ENCODE measurements around the gene CYRIA. TPM values are rescaled to one million over a fixed set of nuclear protein-coding genes. Genes with fewer than 3 reads are reported as not detected.

The CYRIA gene
- total RNA-seq, 2 donors from 2014 or later: 0.86 to 1.4 TPM

DNA sequence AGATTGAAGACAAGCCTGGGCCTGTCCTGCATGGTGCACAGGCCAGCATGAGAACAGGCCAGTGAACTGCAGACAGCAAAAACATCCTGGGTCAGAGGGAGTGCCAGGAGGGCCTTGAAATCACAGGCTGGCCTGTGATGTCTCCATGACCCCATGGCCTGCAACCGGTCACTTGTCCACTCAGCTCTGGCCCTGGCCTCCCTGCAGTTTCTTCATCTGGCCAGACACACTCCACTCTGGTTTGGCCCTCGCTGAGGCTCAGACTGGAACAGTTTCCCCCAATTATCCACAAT is 12.6 kb downstream of the CYRIA start:
- H3K9ac ChIP-seq (ENCODE audit: extremely low read depth, low read length, poor library complexity, severe bottlenecking): no peak overlapping the region
- 80 to 89% methylated on average over 1 to 2 of the region's 2 CpGs for WGBS, 2 experiments (ENCODE audit: insufficient coverage in 1 of 2, insufficient read length in 1 of 2)

DNA sequence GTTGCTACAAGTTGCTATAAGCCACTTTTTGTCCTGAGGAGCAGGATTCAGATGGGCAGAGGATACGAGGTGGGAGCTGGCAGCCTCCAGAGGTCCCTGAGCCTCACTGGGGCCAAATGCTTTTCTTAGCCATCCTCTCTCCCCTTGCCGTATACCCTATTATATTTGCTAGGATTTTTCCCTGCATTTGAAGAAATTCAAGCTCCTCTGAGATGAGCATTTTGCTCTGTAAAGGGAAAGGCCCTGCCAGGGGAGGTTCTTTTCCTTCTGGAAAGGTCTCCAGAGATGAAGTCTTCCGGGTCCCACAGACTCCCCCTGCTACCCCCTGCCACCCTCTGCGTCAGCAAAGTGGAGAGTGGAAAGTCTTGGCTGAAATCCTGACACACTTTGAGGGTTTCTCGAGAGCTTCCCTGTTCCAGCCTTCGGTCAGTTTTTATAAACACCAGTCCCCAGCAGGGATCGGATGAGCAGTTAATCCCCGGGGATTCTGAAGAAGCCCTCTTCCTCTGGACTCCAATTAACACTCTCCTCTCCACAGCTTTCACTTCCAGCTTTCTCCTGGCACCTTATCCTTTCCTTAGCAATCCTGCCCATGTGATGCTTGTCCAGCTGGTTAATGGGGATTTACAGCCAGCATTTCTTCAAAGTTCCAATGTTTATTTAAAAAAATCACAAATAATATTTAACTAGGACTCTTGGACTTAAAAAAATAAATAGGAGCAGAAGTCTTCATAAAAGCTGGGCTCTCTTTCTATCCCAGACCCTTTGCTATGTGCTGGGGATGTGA is 13.1 kb downstream of the CYRIA start:
- WGBS, 2 experiments (ENCODE audit: insufficient coverage in 1 of 2, insufficient read length in 1 of 2): 56 to 74% methylated on average over 4 to 8 of the region's 8 CpGs
- no peak overlapping the region for H3K4me3 ChIP-seq (ENCODE audit: low read length)
- peaks cover 21% of the 10 kb centered on the region for H3K27me3 ChIP-seq (ENCODE audit: control insufficient read depth, insufficient read depth, low read length, poor library complexity, severe bottlenecking)
- DNase-seq: peak; percentile 57
- TF ChIP-seq, protein P1, sequence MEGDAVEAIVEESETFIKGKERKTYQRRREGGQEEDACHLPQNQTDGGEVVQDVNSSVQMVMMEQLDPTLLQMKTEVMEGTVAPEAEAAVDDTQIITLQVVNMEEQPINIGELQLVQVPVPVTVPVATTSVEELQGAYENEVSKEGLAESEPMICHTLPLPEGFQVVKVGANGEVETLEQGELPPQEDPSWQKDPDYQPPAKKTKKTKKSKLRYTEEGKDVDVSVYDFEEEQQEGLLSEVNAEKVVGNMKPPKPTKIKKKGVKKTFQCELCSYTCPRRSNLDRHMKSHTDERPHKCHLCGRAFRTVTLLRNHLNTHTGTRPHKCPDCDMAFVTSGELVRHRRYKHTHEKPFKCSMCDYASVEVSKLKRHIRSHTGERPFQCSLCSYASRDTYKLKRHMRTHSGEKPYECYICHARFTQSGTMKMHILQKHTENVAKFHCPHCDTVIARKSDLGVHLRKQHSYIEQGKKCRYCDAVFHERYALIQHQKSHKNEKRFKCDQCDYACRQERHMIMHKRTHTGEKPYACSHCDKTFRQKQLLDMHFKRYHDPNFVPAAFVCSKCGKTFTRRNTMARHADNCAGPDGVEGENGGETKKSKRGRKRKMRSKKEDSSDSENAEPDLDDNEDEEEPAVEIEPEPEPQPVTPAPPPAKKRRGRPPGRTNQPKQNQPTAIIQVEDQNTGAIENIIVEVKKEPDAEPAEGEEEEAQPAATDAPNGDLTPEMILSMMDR (conservative IDR thresholded peaks at IDR 0.05): no peak
- no peak overlapping the region for H3K4me3 Mint-ChIP-seq
- no peaks in the 10 kb centered on the region for H3K9me3 Mint-ChIP-seq
- H3K4me1 ChIP-seq (ENCODE audit: control insufficient read depth, insufficient read depth, low read length): no peaks in the 10 kb centered on the region
- H3K4me1 Mint-ChIP-seq: peaks cover 10% of the 10 kb centered on the region
- no peak overlapping the region for H3K27ac Mint-ChIP-seq
- no peaks in the 10 kb centered on the region for H3K9me3 ChIP-seq (ENCODE audit: control insufficient read depth, low read length)
- H3K27ac ChIP-seq (ENCODE audit: low read depth, low read length): no peak overlapping the region
- no peaks in the 10 kb centered on the region for H3K36me3 Mint-ChIP-seq (ENCODE audit: low read depth)
- H3K9ac ChIP-seq (ENCODE audit: extremely low read depth, low read length, poor library complexity, severe bottlenecking): no peak overlapping the region
- H3K27me3 Mint-ChIP-seq (ENCODE audit: insufficient read depth): peaks cover 13% of the 10 kb centered on the region
- H3K36me3 ChIP-seq (ENCODE audit: control insufficient read depth, insufficient read depth, low read length): no peaks in the 10 kb centered on the region

More for the DNA sequence above, 12.6 kb downstream of the CYRIA start:
- Histone ChIP-seq H3K9me3 (ENCODE audit: control insufficient read depth, low read length) (no peaks in the 10 kb centered on the region), H3K27me3 (ENCODE audit: control insufficient read depth, insufficient read depth, low read length, poor library complexity, severe bottlenecking) (peaks cover 21% of the 10 kb centered on the region), H3K4me1 (ENCODE audit: control insufficient read depth, insufficient read depth, low read length) (no peaks in the 10 kb centered on the region), H3K27ac (ENCODE audit: low read depth, low read length) (no peak overlapping the region), H3K36me3 (ENCODE audit: control insufficient read depth, insufficient read depth, low read length) (no peaks in the 10 kb centered on the region), H3K4me3 (ENCODE audit: low read length) (no peak overlapping the region)
- TF ChIP-seq, protein P1 (conservative IDR thresholded peaks at IDR 0.05): no peak
- no peaks in the 10 kb centered on the region for H3K9me3 Mint-ChIP-seq
- no peak overlapping the region for H3K4me3 Mint-ChIP-seq
- no peak overlapping the region for H3K27ac Mint-ChIP-seq
- H3K36me3 Mint-ChIP-seq (ENCODE audit: low read depth): no peaks in the 10 kb centered on the region
- DNase-seq: peak; percentile 41
- peaks cover 13% of the 10 kb centered on the region for H3K27me3 Mint-ChIP-seq (ENCODE audit: insufficient read depth)
- peaks cover 10% of the 10 kb centered on the region for H3K4me1 Mint-ChIP-seq

- Histone ChIP-seq H3K36me3 (ENCODE audit: control insufficient read depth, insufficient read depth, low read length) (no peaks in the 10 kb centered on the region), H3K27me3 (ENCODE audit: control insufficient read depth, insufficient read depth, low read length, poor library complexity, severe bottlenecking) (peaks cover 21% of the 10 kb centered on the region), H3K9ac (ENCODE audit: extremely low read depth, low read length, poor library complexity, severe bottlenecking) (no peak overlapping the region), H3K4me1 (ENCODE audit: control insufficient read depth, insufficient read depth, low read length) (no peaks in the 10 kb centered on the region), H3K4me3 (ENCODE audit: low read length) (no peak overlapping the region), H3K27ac (ENCODE audit: low read depth, low read length) (peak overlapping the region; percentile 9), H3K9me3 (ENCODE audit: control insufficient read depth, low read length) (no peaks in the 10 kb centered on the region)
- 81 to 90% methylated on average over 8 to 12 of the region's 12 CpGs for WGBS, 2 experiments (ENCODE audit: insufficient coverage in 1 of 2, insufficient read length in 1 of 2)
- Mint-ChIP-seq H3K36me3 (ENCODE audit: low read depth) (no peaks in the 10 kb centered on the region), H3K27me3 (ENCODE audit: insufficient read depth) (peaks cover 13% of the 10 kb centered on the region), H3K9me3 (no peaks in the 10 kb centered on the region), H3K4me3 (no peak overlapping the region), H3K4me1 (peaks cover 10% of the 10 kb centered on the region), H3K27ac (no peak overlapping the region)
- no peak for DNase-seq
- TF ChIP-seq, protein P1 (conservative IDR thresholded peaks at IDR 0.05): no peak
Observed at GRCh38 chr2:16650287-16651249, 15.1 kb downstream of the CYRIA start.
